K562 (cell line): ENCODE data around the gene CACNA1C. TPM values are rescaled to one million over a fixed set of nuclear protein-coding genes. Genes with fewer than 3 reads are reported as not detected.

Source experiments
- ATAC-seq: fragments of 200-7000 bp; cut with Tn5 transposase; 3 replicates; pipeline ENCODE4 v1.9.1; 2020; ENCODE audit warnings: moderate library complexity
- BruUV-seq: library from RNA; stranded (reverse); fragments of 400-500 nt; replicated peaks from 2 replicates; lab custom pipeline; 2021; lab: Mats Ljungman, UMichigan
- CTCF ChIA-PET: fragments of 300-600 bp; formaldehyde crosslinking; extraction: SDS; loops from one replicate; lab custom pipeline; 2021; ENCODE audit warnings: low intra/inter-chr PET ratio; lab: Yijun Ruan, JAX
- POLR2A ChIA-PET: fragments of 300-600, 350-650 bp; sonication (Branson Sonifier 250); formaldehyde crosslinking; extraction: SDS; loops from one replicate; lab custom pipeline; 2021; ENCODE audit warnings: antibody characterized with exemption, inconsistent platforms; lab: Yijun Ruan, JAX
- DNase-seq, 4 experiments: peaks; one replicate each; pipeline versions ENCODE4 v3.0.0 to v3.0.0-alpha.2; 2011 to 2018; ENCODE audit warnings: low spot score in 3 of 4, mixed read lengths in 3 of 4; ENCODE audit errors: extremely low read depth in 1 of 4
- FAIRE-seq: peaks from 2 replicates; lab custom pipeline; 2011; peaks lifted over from hg19 to GRCh38; lab: Jason Lieb, UNC
- H2AFZ ChIP-seq: 2 replicates; pipeline ENCODE4 v1.6.0; 2011; ENCODE audit warnings: low read depth, low read length, control low read depth, inconsistent platforms
- H3K27ac ChIP-seq: fragments of 200-600 bp; 3 replicates; pipeline ENCODE4 v1.8.0; 2011; ENCODE audit warnings: low read depth, mild to moderate bottlenecking, control low read depth, inconsistent platforms, low read length, moderate library complexity, mixed read lengths; ENCODE audit errors: extremely low read depth
- H3K27me3 ChIP-seq, 2 experiments: fragments of 300-600 bp in 1 of 2; 2 replicates in 1 of 2; 3 replicates in 1 of 2; pipeline versions ENCODE4 v1.6.0 to v1.8.0; 2011; ENCODE audit warnings: inconsistent platforms in 2 of 2, low read length in 2 of 2, mild to moderate bottlenecking in 1 of 2, mixed read lengths in 1 of 2, moderate library complexity in 1 of 2; ENCODE audit not compliant: control insufficient read depth in 2 of 2, insufficient read depth in 2 of 2
- H3K36me3 ChIP-seq: fragments of 300-600 bp; 3 replicates; pipeline ENCODE4 v1.8.0; 2011; ENCODE audit warnings: mild to moderate bottlenecking, low read length, inconsistent platforms; ENCODE audit not compliant: control insufficient read depth, insufficient read depth
- H3K4me1 ChIP-seq, 2 experiments: fragments of 200-600 bp in 1 of 2; replicated peaks in 1 of 2; 2 replicates in 1 of 2; 3 replicates in 1 of 2; pipeline versions ENCODE4 v1.5.1 to v1.8.0; 2011; ENCODE audit warnings: inconsistent platforms in 2 of 2, low read length in 2 of 2, mild to moderate bottlenecking in 1 of 2, mixed read lengths in 1 of 2, moderate library complexity in 1 of 2; ENCODE audit not compliant: control insufficient read depth in 2 of 2, insufficient read depth in 2 of 2
- H3K4me2 ChIP-seq: 2 replicates; pipeline ENCODE4 v1.6.1; 2011; ENCODE audit warnings: low read length, control low read depth, inconsistent platforms, mixed read lengths; ENCODE audit not compliant: insufficient read depth
- H3K4me3 ChIP-seq: fragments of 200-600 bp; sonication (generic), shearing (Covaris generic); 2 replicates; pipeline ENCODE4 v1.5.1; 2016; ENCODE audit warnings: control low read depth, inconsistent platforms
- H3K79me2 ChIP-seq: fragments of 200-600 bp; 3 replicates; pipeline ENCODE4 v1.8.0; 2011; ENCODE audit warnings: low read length, inconsistent platforms; ENCODE audit not compliant: control insufficient read depth, insufficient read depth
- H3K9ac ChIP-seq, 2 experiments: 2 replicates each; pipeline versions ENCODE4 v1.6.0 to v1.6.1; 2011; ENCODE audit warnings: low read depth in 2 of 2, low read length in 2 of 2, control low read depth in 1 of 2, inconsistent platforms in 1 of 2, mild to moderate bottlenecking in 1 of 2, mixed read lengths in 1 of 2; ENCODE audit not compliant: insufficient read depth in 1 of 2
- H3K9me1 ChIP-seq: one replicate; pipeline ENCODE4 v1.6.0; 2011; ENCODE audit warnings: inconsistent platforms, mild to moderate bottlenecking, low read length, moderate library complexity; ENCODE audit not compliant: control insufficient read depth, insufficient read depth
- H3K9me3 ChIP-seq: replicated peaks from 2 replicates; pipeline ENCODE4 v1.5.1; 2011; ENCODE audit warnings: low read depth, low read length, inconsistent platforms; ENCODE audit not compliant: control insufficient read depth, insufficient read depth
- H4K20me1 ChIP-seq: replicated peaks from 2 replicates; pipeline ENCODE4 v1.6.1; 2011; ENCODE audit warnings: low read length, inconsistent platforms, mixed read lengths; ENCODE audit not compliant: control insufficient read depth, insufficient read depth
- ARID4B ChIP-seq: sonication (generic); formaldehyde crosslinking; IDR thresholded peaks from 2 replicates; pipeline ENCODE4 v1.8.0; 2022; ENCODE audit warnings: mild to moderate bottlenecking, missing genetic modification reagents
- FOXP1 ChIP-seq: sonication (generic); formaldehyde crosslinking; IDR thresholded peaks from 2 replicates; pipeline ENCODE4 v1.8.0; 2022; ENCODE audit warnings: mild to moderate bottlenecking, missing genetic modification reagents
- POLR3G ChIP-seq: IDR thresholded peaks from 2 replicates; pipeline ENCODE4 v1.6.1; 2011; ENCODE audit not compliant: insufficient read length, insufficient replicate concordance; ENCODE audit errors: extremely low read depth
- PPARD ChIP-seq: fragments of 250-450 bp; sonication (Bioruptor Pico); IDR thresholded peaks from 2 replicates; pipeline ENCODE4 v1.8.0; 2022; ENCODE audit warnings: inconsistent platforms, mild to moderate bottlenecking, moderate library complexity
- RBM17 ChIP-seq: fragments of 200-400 bp; formaldehyde crosslinking; IDR thresholded peaks from 2 replicates; pipeline ENCODE4 v1.6.1; 2017; ENCODE audit warnings: low read depth, mild to moderate bottlenecking, low read length, borderline replicate concordance
- ZBTB2 ChIP-seq: fragments of 450-650 bp; IDR thresholded peaks from 2 replicates; pipeline ENCODE4 v1.6.1; 2016; ENCODE audit warnings: antibody characterized with exemption
- ZNF24 ChIP-seq: fragments of 450-650 bp; IDR thresholded peaks from 2 replicates; pipeline ENCODE4 v1.6.1; 2016
- ZNF76 ChIP-seq: fragments of 250-450 bp; sonication (Bioruptor Pico); IDR thresholded peaks from 2 replicates; pipeline ENCODE4 v1.4.0; 2020; ENCODE audit warnings: mild to moderate bottlenecking, moderate library complexity, borderline replicate concordance
- WGBS: fragments of 100-300 bp; shearing (Covaris generic); methylation state at CpG from one replicate; pipeline ENCODE4 v1.1.6; 2016; ENCODE audit warnings: low coverage, mixed read lengths; ENCODE audit not compliant: insufficient coverage; ENCODE audit errors: missing lambda C conversion rate; 5-methylcytosine and 5-hydroxymethylcytosine counted together
- in situ Hi-C: fragments of 300-500 bp; cut with MboI; formaldehyde crosslinking; loops from 4 replicates; pipeline ENCODE4 v1.15.0; 2018; ENCODE audit warnings: inconsistent platforms, mixed read lengths
- intact Hi-C: fragments of 100-400 bp; cut with micrococcal nuclease; formaldehyde crosslinking; loops from 2 replicates; pipeline ENCODE4 v1.14.2; 2022
- polyA plus RNA-seq, 8 experiments: library from polyadenylated mRNA; depleted of rRNA in 4 of 8; stranded (reverse) in 5 of 8; unstranded in 3 of 8; fragments of >200 nt; fragmentation: Nextera tagmentation in 2 of 8; fragmentation: Illumina TruSeq in 1 of 8; extraction: Ambion mirVana in 2 of 8; extraction: Trizol in 1 of 8; gene quantifications; 2 replicates each; pipeline versions ENCODE4 v1.2.1 to v1.2.3, GENCODE V29; 2011 to 2014; ENCODE audit warnings: inconsistent platforms in 1 of 8, missing spikeins in 1 of 8
- total RNA-seq, 7 experiments: library from RNA; depleted of rRNA in 6 of 7; stranded (reverse); fragments of >200 nt in 6 of 7; fragmentation: Illumina TruSeq in 2 of 7; extraction: Trizol in 2 of 7; gene quantifications; 2 replicates each; pipeline versions ENCODE4 v1.2.1 to v1.2.3, GENCODE V29; 2011 to 2021; ENCODE audit warnings: low replicate concordance in 1 of 7
- TF ChIP-seq, protein P1 (sequence below): IDR thresholded peaks from 2 replicates; pipeline ENCODE4 v1.6.1; 2011; ENCODE audit not compliant: insufficient read length; ENCODE audit errors: extremely low read depth

Gene CACNA1C
- total and polyA plus RNA-seq, 9 of the 15 experiments (the other 6 are each of a cell fraction or from before 2014, with no cell fraction given): not detected

GRCh38 chr12:2287151-2287550, 234.4 kb downstream of the CACNA1C start:
- ChIA-PET POLR2A (interaction anchor here (1.0 kb wide), 1 partner anchor 18 kb away, joined by 3 read pairs; no protein-coding TSS in a partner anchor), CTCF (interaction anchor here (0.7 kb wide), 1 partner anchor 220 kb away, joined by 4 read pairs; no protein-coding TSS in a partner anchor)
- 0% methylated on average over 12 of the region's 12 CpGs for WGBS
- no peaks in the 10 kb centered on the region for H3K36me3 ChIP-seq
- no peaks in the 10 kb centered on the region for H3K9me1 ChIP-seq
- H3K4me3 ChIP-seq: no peak overlapping the region
- BruUV-seq: no TSS peak
- no peak overlapping the region for H2AFZ ChIP-seq
- no peak overlapping the region for H3K9ac ChIP-seq
- no peak for FAIRE-seq
- no peak for DNase-seq
- no peaks in the 10 kb centered on the region for H3K79me2 ChIP-seq
- H3K4me2 ChIP-seq: no peak overlapping the region
- intact Hi-C loops: no loop called here
- in situ Hi-C loops: loop anchor here (25.0 kb wide), 1 partner anchor 225 kb away; the partner anchor contains the start of gene CACNA1C
- ATAC-seq: no peak
- no peak overlapping the region for H3K27ac ChIP-seq
- H3K4me1 ChIP-seq: no peaks in the 10 kb centered on the region
- TF ChIP-seq ARID4B (CRISPR knock-in tag) (no peak), ZNF24 (no peak), ZBTB2 (no peak), FOXP1 (CRISPR knock-in tag) (no peak), POLR3G (no peak), ZNF76 (CRISPR knock-in tag) (no peak), RBM17 (no peak), PPARD (CRISPR knock-in tag) (no peak)
- TF ChIP-seq, protein P1, sequence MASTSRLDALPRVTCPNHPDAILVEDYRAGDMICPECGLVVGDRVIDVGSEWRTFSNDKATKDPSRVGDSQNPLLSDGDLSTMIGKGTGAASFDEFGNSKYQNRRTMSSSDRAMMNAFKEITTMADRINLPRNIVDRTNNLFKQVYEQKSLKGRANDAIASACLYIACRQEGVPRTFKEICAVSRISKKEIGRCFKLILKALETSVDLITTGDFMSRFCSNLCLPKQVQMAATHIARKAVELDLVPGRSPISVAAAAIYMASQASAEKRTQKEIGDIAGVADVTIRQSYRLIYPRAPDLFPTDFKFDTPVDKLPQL: no peak
- peaks cover 8 to 33% of the 10 kb centered on the region in 2 experiments; a peak in 3 of 5 replicates for H3K27me3 ChIP-seq
- H4K20me1 ChIP-seq: no peaks in the 10 kb centered on the region
- H3K9me3 ChIP-seq: no peaks in the 10 kb centered on the region
